WTC11 (cell line): Measurements from ENCODE around the gene RANGRF. TPM values are rescaled to one million over a fixed set of nuclear protein-coding genes. Genes with fewer than 3 reads are reported as not detected.

Experiments
- ATAC-seq: fragments of 200-7000 bp; cut with Tn5 transposase; 2 replicates; pipeline ENCODE4 v1.10.0; 2021; ENCODE audit warnings: mild to moderate bottlenecking, moderate library complexity
- CTCF ChIA-PET: fragments of 300-600 bp; sonication (Branson Sonifier 250); formaldehyde crosslinking; loops from one replicate; lab custom pipeline; 2021; ENCODE audit warnings: antibody characterized with exemption; lab: Charles Lee
- POLR2A ChIA-PET: fragments of 350-600 bp; sonication (Branson Sonifier 250); formaldehyde crosslinking; loops from one replicate; lab custom pipeline; 2021; ENCODE audit warnings: antibody characterized with exemption; lab: Charles Lee
- DNase-seq: peaks from one replicate; pipeline ENCODE4 v3.0.0; 2021; ENCODE audit warnings: low spot score
- H3K27ac Mint-ChIP-seq: 2 replicates; pipeline ENCODE4 v1.8.0; 2021; ENCODE audit warnings: mixed read lengths
- H3K27me3 Mint-ChIP-seq: 2 replicates; pipeline ENCODE4 v1.8.0; 2021; ENCODE audit warnings: low read depth, mild to moderate bottlenecking, moderate library complexity, mixed read lengths
- H3K36me3 Mint-ChIP-seq: 2 replicates; pipeline ENCODE4 v1.8.0; 2021; ENCODE audit warnings: mixed read lengths
- H3K4me1 Mint-ChIP-seq: 2 replicates; pipeline ENCODE4 v1.8.0; 2022; ENCODE audit warnings: mixed read lengths
- H3K4me3 Mint-ChIP-seq: 2 replicates; pipeline ENCODE4 v1.8.0; 2021; ENCODE audit warnings: mild to moderate bottlenecking, moderate library complexity, mixed read lengths
- H3K9me3 Mint-ChIP-seq: 2 replicates; pipeline ENCODE4 v1.8.0; 2021; ENCODE audit warnings: mixed read lengths
- CBFB ChIP-seq: sonication (generic); formaldehyde crosslinking; IDR thresholded peaks from 2 replicates; pipeline ENCODE4 v1.8.1; 2022; ENCODE audit warnings: mild to moderate bottlenecking, low read depth, missing genetic modification reagents
- CDX4 ChIP-seq: fragments of 250-450 bp; sonication (Bioruptor Pico); IDR thresholded peaks from 2 replicates; pipeline ENCODE4 v1.9.0; 2021; ENCODE audit warnings: moderate library complexity, mild to moderate bottlenecking, inconsistent platforms, borderline replicate concordance
- E2F1 ChIP-seq: sonication (generic); formaldehyde crosslinking; IDR thresholded peaks from 2 replicates; pipeline ENCODE4 v1.8.0; 2022; ENCODE audit warnings: mild to moderate bottlenecking, missing genetic modification reagents
- ETV6 ChIP-seq: sonication (generic); formaldehyde crosslinking; IDR thresholded peaks from 2 replicates; pipeline ENCODE4 v1.8.1; 2022; ENCODE audit warnings: mild to moderate bottlenecking, missing genetic modification reagents
- TP53 ChIP-seq: sonication (generic); formaldehyde crosslinking; IDR thresholded peaks from 2 replicates; pipeline ENCODE4 v1.8.1; 2023; ENCODE audit warnings: mild to moderate bottlenecking, missing genetic modification reagents
- ZNF121 ChIP-seq: sonication (generic); formaldehyde crosslinking; IDR thresholded peaks from 2 replicates; pipeline ENCODE4 v1.8.0; 2023; ENCODE audit warnings: missing genetic modification reagents
- ZNF219 ChIP-seq: sonication (generic); formaldehyde crosslinking; IDR thresholded peaks from 2 replicates; pipeline ENCODE4 v1.8.0; 2023; ENCODE audit warnings: missing genetic modification reagents, mild to moderate bottlenecking, borderline replicate concordance
- total RNA-seq: library from RNA; stranded (reverse); gene quantifications from 3 replicates; pipeline ENCODE4 v1.2.3, GENCODE V29; 2021
- TF ChIP-seq, protein P1 (sequence below): fragments of 250-450 bp; sonication (Bioruptor Pico); conservative IDR thresholded peaks from 2 replicates; pipeline ENCODE4 v1.9.0; 2021; ENCODE audit warnings: mild to moderate bottlenecking
- TF ChIP-seq, protein P2 (sequence below): fragments of 250-450 bp; sonication (Bioruptor Pico); IDR thresholded peaks from 2 replicates; pipeline ENCODE4 v1.9.0; 2021; ENCODE audit warnings: mild to moderate bottlenecking
- TF ChIP-seq, protein P3 (sequence below): fragments of 250-450 bp; sonication (Bioruptor Pico); IDR thresholded peaks from 2 replicates; pipeline ENCODE4 v1.9.0; 2021; ENCODE audit warnings: mild to moderate bottlenecking, borderline replicate concordance

RANGRF gene
- total RNA-seq, 1 experiment from 2014 or later, result 32.7 TPM

GRCh38 chr17:8264320-8264719 is 24.1 kb upstream of the RANGRF start (continued):
- TF ChIP-seq ZNF121, result no peak
- TF ChIP-seq, protein P1, sequence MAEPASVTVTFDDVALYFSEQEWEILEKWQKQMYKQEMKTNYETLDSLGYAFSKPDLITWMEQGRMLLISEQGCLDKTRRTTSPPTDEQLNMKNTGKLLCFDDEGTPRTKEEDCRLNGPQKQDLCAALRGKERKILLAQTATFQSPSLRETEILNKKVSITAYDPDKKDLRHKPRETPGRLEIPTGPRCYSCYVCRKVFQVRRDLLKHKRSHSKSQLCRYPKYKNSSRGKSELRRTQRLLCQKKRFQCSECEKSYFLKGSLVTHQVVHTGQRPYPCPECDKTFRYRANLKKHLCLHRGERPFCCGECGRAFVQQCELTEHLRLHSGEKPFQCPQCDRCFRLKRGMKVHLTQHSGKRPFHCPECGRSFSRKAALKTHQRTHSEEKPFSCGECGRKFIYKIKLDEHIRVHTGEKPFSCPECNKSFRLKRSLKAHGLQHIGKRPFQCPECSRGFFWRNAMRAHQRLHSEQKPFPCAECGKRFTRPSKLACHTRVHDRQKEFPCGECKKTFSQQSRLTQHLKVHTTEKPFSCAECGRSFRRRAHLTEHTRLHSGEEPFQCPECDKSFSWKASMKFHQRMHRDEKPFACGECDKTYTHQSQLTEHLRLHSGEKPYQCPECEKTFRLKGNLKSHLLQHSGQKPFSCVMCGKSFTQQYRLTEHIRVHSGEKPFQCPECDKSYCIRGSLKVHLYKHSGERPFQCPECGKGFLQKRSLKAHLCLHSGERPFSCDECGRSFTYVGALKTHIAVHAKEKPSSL (CRISPR knock-in tag), result no peak
- TF ChIP-seq TP53, result no peak
- TF ChIP-seq CBFB, result no peak
- TF ChIP-seq ZNF219, result no peak

GRCh38 chr17:8264836-8265542 is 23.5 kb upstream of the RANGRF start:
- H3K4me1 Mint-ChIP-seq, result no peaks in the 10 kb centered on the region
- ATAC-seq (no peak), DNase-seq (no peak)
- no peak overlapping the region for H3K27ac Mint-ChIP-seq
- 0 out of 2 replicates have a peak, but pooled peaks cover 4% of the 10 kb centered on the region for H3K9me3 Mint-ChIP-seq
- POLR2A ChIA-PET, result interaction anchor here (0.9 kb wide), 1 partner anchor 17 kb away, joined by 3 read pairs; the partner anchor contains the start of gene CTC1
- peaks cover 84% of the 10 kb centered on the region for H3K36me3 Mint-ChIP-seq
- H3K27me3 Mint-ChIP-seq, result no peaks in the 10 kb centered on the region
- no peak overlapping the region for H3K4me3 Mint-ChIP-seq
- CTCF ChIA-PET, result interaction anchor here (1.0 to 1.3 kb wide), 2 partner anchors 30 to 171 kb away, joined by 3 read pairs; partner anchors contain the start of gene SLC25A35
- TF ChIP-seq, protein P2, sequence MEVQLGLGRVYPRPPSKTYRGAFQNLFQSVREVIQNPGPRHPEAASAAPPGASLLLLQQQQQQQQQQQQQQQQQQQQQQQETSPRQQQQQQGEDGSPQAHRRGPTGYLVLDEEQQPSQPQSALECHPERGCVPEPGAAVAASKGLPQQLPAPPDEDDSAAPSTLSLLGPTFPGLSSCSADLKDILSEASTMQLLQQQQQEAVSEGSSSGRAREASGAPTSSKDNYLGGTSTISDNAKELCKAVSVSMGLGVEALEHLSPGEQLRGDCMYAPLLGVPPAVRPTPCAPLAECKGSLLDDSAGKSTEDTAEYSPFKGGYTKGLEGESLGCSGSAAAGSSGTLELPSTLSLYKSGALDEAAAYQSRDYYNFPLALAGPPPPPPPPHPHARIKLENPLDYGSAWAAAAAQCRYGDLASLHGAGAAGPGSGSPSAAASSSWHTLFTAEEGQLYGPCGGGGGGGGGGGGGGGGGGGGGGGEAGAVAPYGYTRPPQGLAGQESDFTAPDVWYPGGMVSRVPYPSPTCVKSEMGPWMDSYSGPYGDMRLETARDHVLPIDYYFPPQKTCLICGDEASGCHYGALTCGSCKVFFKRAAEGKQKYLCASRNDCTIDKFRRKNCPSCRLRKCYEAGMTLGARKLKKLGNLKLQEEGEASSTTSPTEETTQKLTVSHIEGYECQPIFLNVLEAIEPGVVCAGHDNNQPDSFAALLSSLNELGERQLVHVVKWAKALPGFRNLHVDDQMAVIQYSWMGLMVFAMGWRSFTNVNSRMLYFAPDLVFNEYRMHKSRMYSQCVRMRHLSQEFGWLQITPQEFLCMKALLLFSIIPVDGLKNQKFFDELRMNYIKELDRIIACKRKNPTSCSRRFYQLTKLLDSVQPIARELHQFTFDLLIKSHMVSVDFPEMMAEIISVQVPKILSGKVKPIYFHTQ, result no peak
- TF ChIP-seq, protein P3, sequence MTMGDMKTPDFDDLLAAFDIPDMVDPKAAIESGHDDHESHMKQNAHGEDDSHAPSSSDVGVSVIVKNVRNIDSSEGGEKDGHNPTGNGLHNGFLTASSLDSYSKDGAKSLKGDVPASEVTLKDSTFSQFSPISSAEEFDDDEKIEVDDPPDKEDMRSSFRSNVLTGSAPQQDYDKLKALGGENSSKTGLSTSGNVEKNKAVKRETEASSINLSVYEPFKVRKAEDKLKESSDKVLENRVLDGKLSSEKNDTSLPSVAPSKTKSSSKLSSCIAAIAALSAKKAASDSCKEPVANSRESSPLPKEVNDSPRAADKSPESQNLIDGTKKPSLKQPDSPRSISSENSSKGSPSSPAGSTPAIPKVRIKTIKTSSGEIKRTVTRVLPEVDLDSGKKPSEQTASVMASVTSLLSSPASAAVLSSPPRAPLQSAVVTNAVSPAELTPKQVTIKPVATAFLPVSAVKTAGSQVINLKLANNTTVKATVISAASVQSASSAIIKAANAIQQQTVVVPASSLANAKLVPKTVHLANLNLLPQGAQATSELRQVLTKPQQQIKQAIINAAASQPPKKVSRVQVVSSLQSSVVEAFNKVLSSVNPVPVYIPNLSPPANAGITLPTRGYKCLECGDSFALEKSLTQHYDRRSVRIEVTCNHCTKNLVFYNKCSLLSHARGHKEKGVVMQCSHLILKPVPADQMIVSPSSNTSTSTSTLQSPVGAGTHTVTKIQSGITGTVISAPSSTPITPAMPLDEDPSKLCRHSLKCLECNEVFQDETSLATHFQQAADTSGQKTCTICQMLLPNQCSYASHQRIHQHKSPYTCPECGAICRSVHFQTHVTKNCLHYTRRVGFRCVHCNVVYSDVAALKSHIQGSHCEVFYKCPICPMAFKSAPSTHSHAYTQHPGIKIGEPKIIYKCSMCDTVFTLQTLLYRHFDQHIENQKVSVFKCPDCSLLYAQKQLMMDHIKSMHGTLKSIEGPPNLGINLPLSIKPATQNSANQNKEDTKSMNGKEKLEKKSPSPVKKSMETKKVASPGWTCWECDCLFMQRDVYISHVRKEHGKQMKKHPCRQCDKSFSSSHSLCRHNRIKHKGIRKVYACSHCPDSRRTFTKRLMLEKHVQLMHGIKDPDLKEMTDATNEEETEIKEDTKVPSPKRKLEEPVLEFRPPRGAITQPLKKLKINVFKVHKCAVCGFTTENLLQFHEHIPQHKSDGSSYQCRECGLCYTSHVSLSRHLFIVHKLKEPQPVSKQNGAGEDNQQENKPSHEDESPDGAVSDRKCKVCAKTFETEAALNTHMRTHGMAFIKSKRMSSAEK (CRISPR knock-in tag), result no peak
- TF ChIP-seq E2F1 (CRISPR knock-in tag) (no peak), ETV6 (CRISPR knock-in tag) (no peak), CDX4 (no peak)
